Stimulated activated CD8-positive, alpha-beta memory T cell treated with anti-CD3 and anti-CD28 coated beads, Interleukin-12 subunit alpha, Interleukin-12 subunit beta, amount 100 ng/mL, for 24 hours (primary cell): ENCODE measurements around the gene TSTD2.
"Not testable (repeated sequence)": the region's sequence is repeated elsewhere in the genome, so short reads cannot be mapped to it uniquely, and the experiment has no call there.

ENCODE experiments used
- DNase-seq: peaks from one replicate; pipeline ENCODE4 v3.0.0-alpha.2; 2020; ENCODE audit errors: extremely low read depth

Gene TSTD2

GRCh38 chr9:97586909-97587308 lies 46.3 kb downstream of the TSTD2 start:
- not testable (repeated sequence) for DNase-seq

GRCh38 chr9:97584778-97585177 lies 48.4 kb downstream of the TSTD2 start:
- DNase-seq: not testable (repeated sequence)

- DNase-seq: not testable (repeated sequence)
Measured at GRCh38 chr9:97581590-97581989, 51.6 kb downstream of the TSTD2 start.

- no peak for DNase-seq
Measured at GRCh38 chr9:97579914-97580313, 53.3 kb downstream of the TSTD2 start.

- DNase-seq: no peak
Measured at GRCh38 chr9:97578846-97579245, 54.3 kb downstream of the TSTD2 start.

- no peak for DNase-seq
Measured at GRCh38 chr9:97577051-97577450, 56.1 kb downstream of the TSTD2 start.

GRCh38 chr9:97575673-97576200 lies 57.4 kb downstream of the TSTD2 start:
- no peak for DNase-seq

- not testable (repeated sequence) for DNase-seq
Measured at GRCh38 chr9:97574921-97575672, 58.1 kb downstream of the TSTD2 start.

- not testable (repeated sequence) for DNase-seq
Measured at GRCh38 chr9:97574101-97574571, 59.0 kb downstream of the TSTD2 start.

GRCh38 chr9:97573482-97574073 lies 59.6 kb downstream of the TSTD2 start:
- no peak for DNase-seq

GRCh38 chr9:97572892-97573365 lies 60.2 kb downstream of the TSTD2 start:
- no peak for DNase-seq

GRCh38 chr9:97572196-97572891 lies 60.8 kb downstream of the TSTD2 start:
- no peak for DNase-seq

GRCh38 chr9:97571664-97572063 lies 61.5 kb downstream of the TSTD2 start:
- DNase-seq: no peak

- DNase-seq: no peak
Measured at GRCh38 chr9:97570899-97571298, 62.3 kb downstream of the TSTD2 start.

GRCh38 chr9:97568461-97569275 lies 64.5 kb downstream of the TSTD2 start:
- DNase-seq: no peak

GRCh38 chr9:97567894-97568202 lies 65.3 kb downstream of the TSTD2 start:
- DNase-seq: no peak

GRCh38 chr9:97567182-97567893 lies 65.8 kb downstream of the TSTD2 start:
- no peak for DNase-seq

GRCh38 chr9:97565262-97565661 lies 67.9 kb downstream of the TSTD2 start:
- no peak for DNase-seq

- no peak for DNase-seq
Measured at GRCh38 chr9:97564291-97565175, 68.6 kb downstream of the TSTD2 start.
